Measurements from ENCODE around the gene NANOS2. TPM values are rescaled to one million over a fixed set of nuclear protein-coding genes. Genes with fewer than 3 reads are reported as not detected.

The NANOS2 gene
- total and polyA plus RNA-seq, 9 of the 15 experiments (the other 6 are each of a cell fraction or from before 2014, with no cell fraction given): not detected

DNA sequence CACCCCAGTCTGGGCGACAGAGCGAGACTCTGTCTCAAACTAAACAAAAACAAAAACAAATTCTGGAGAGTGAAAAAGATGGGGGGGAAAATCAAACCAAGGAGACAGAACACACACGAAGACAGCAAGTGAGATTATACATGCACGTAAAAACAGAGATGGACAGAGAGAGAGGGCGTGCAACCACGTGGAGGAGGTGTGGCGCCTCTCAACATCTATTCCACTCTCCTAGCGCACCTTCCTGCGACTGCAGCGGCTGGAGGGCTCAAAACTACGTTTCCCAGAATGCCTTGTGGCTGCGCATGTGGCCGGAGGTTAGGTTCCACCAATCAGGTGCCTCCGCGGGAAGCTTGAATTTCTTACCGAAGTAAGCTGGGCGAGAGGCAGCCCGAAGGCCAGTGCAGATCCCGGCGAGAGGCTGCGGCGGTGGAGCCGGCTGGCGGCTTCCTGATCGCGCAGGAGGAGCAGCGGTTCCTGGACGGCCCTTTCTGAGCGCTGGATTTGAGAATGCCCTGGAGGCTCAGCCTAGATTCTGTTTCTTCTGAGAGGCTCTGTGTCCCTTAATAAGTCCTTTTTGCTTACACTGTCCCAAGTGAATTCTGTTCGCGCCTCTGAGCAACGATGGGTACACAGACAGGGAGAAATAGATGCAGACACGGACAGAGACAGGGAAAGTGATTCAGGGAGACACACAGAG lies 13.1 kb upstream of the NANOS2 start (continued):
- TF ChIP-seq EWSR1 (IDR thresholded peaks at IDR 0.05; ENCODE audit: borderline replicate concordance, low read depth, partially characterized antibody) (no peak), RAD51 (IDR thresholded peaks at IDR 0.05; ENCODE audit: borderline replicate concordance, low read depth) (peak; percentile 80), MTA1 (IDR thresholded peaks at IDR 0.05; ENCODE audit: borderline replicate concordance) (peak; percentile 74; the same call in 1 of the 2 replicates), PPARD (CRISPR knock-in tag; IDR thresholded peaks at IDR 0.05) (no peak), ZC3H11A (IDR thresholded peaks at IDR 0.05; ENCODE audit: low read depth, low read length) (no peak), WHSC1 (IDR thresholded peaks at IDR 0.05; ENCODE audit: low read length) (no peak), TSC22D4 (tag; IDR thresholded peaks at IDR 0.05) (no peak), SMAD1 (IDR thresholded peaks at IDR 0.05; ENCODE audit: low read depth, low read length, partially characterized antibody) (no peak), KAT8 (IDR thresholded peaks at IDR 0.05; ENCODE audit: low read depth) (no peak), ZFPM2 (CRISPR knock-in tag; IDR thresholded peaks at IDR 0.05) (no peak), ZNF431 (CRISPR knock-in tag; IDR thresholded peaks at IDR 0.05) (no peak), FOXJ2 (tag; IDR thresholded peaks at IDR 0.05) (no peak), MYC (IDR thresholded peaks at IDR 0.05; ENCODE audit: low read depth, low read length) (peak; percentile 93), MYC (CRISPR knock-in tag; IDR thresholded peaks at IDR 0.05; ENCODE audit: borderline replicate concordance, low read depth) (no peak), ELF1 (tag; IDR thresholded peaks at IDR 0.05) (peak; percentile 48), MEF2A (IDR thresholded peaks at IDR 0.05; ENCODE audit: control insufficient read depth, low read depth, low read length) (no peak)
- TF ChIP-seq, protein P1, sequence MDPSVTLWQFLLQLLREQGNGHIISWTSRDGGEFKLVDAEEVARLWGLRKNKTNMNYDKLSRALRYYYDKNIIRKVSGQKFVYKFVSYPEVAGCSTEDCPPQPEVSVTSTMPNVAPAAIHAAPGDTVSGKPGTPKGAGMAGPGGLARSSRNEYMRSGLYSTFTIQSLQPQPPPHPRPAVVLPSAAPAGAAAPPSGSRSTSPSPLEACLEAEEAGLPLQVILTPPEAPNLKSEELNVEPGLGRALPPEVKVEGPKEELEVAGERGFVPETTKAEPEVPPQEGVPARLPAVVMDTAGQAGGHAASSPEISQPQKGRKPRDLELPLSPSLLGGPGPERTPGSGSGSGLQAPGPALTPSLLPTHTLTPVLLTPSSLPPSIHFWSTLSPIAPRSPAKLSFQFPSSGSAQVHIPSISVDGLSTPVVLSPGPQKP (CRISPR knock-in tag; IDR thresholded peaks at IDR 0.05): no peak
- TF ChIP-seq, protein P2, sequence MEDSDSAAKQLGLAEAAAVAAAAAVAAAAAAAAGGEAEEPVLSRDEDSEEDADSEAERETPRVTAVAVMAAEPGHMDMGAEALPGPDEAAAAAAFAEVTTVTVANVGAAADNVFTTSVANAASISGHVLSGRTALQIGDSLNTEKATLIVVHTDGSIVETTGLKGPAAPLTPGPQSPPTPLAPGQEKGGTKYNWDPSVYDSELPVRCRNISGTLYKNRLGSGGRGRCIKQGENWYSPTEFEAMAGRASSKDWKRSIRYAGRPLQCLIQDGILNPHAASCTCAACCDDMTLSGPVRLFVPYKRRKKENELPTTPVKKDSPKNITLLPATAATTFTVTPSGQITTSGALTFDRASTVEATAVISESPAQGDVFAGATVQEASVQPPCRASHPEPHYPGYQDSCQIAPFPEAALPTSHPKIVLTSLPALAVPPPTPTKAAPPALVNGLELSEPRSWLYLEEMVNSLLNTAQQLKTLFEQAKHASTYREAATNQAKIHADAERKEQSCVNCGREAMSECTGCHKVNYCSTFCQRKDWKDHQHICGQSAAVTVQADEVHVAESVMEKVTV (CRISPR knock-in tag; IDR thresholded peaks at IDR 0.05): no peak
- TF ChIP-seq, protein P3, sequence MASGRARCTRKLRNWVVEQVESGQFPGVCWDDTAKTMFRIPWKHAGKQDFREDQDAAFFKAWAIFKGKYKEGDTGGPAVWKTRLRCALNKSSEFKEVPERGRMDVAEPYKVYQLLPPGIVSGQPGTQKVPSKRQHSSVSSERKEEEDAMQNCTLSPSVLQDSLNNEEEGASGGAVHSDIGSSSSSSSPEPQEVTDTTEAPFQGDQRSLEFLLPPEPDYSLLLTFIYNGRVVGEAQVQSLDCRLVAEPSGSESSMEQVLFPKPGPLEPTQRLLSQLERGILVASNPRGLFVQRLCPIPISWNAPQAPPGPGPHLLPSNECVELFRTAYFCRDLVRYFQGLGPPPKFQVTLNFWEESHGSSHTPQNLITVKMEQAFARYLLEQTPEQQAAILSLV (tag; IDR thresholded peaks at IDR 0.05): no peak
- TF ChIP-seq, protein P4, sequence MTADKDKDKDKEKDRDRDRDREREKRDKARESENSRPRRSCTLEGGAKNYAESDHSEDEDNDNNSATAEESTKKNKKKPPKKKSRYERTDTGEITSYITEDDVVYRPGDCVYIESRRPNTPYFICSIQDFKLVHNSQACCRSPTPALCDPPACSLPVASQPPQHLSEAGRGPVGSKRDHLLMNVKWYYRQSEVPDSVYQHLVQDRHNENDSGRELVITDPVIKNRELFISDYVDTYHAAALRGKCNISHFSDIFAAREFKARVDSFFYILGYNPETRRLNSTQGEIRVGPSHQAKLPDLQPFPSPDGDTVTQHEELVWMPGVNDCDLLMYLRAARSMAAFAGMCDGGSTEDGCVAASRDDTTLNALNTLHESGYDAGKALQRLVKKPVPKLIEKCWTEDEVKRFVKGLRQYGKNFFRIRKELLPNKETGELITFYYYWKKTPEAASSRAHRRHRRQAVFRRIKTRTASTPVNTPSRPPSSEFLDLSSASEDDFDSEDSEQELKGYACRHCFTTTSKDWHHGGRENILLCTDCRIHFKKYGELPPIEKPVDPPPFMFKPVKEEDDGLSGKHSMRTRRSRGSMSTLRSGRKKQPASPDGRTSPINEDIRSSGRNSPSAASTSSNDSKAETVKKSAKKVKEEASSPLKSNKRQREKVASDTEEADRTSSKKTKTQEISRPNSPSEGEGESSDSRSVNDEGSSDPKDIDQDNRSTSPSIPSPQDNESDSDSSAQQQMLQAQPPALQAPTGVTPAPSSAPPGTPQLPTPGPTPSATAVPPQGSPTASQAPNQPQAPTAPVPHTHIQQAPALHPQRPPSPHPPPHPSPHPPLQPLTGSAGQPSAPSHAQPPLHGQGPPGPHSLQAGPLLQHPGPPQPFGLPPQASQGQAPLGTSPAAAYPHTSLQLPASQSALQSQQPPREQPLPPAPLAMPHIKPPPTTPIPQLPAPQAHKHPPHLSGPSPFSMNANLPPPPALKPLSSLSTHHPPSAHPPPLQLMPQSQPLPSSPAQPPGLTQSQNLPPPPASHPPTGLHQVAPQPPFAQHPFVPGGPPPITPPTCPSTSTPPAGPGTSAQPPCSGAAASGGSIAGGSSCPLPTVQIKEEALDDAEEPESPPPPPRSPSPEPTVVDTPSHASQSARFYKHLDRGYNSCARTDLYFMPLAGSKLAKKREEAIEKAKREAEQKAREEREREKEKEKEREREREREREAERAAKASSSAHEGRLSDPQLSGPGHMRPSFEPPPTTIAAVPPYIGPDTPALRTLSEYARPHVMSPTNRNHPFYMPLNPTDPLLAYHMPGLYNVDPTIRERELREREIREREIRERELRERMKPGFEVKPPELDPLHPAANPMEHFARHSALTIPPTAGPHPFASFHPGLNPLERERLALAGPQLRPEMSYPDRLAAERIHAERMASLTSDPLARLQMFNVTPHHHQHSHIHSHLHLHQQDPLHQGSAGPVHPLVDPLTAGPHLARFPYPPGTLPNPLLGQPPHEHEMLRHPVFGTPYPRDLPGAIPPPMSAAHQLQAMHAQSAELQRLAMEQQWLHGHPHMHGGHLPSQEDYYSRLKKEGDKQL (CRISPR knock-in tag; IDR thresholded peaks at IDR 0.05; ENCODE audit: borderline replicate concordance): no peak

All from K562 (cell line).